ENCODE measurements around the gene WFDC6.

Gene WFDC6

DNA sequence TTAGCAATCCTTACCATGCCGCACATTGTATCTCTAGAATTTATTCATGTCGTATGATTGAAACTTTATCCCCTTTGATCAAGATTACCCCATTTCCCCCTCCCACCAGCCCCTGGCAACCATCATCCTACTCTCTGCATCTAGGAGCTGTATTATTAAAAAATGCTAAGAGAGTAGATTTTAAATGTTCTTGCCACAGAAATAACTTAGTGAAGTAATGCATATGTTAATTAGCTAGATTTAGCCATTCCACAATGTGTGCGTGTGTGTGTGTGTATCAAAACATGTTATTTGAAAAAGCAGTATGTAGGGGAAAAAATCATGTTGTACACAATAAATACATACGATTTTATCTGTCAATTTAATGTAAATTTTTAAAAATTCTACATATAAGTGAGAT, 12.0 kb downstream of the WFDC6 start:
- no peak for TF ChIP-seq PAX5 (IDR thresholded peaks at IDR 0.05; ENCODE audit: insufficient read depth, low read length, severe bottlenecking)
- no peak for TF ChIP-seq POLR2AphosphoS5 (IDR thresholded peaks at IDR 0.05; ENCODE audit: low read depth, low read length)
- no peak for TF ChIP-seq SPI1 (IDR thresholded peaks at IDR 0.05; ENCODE audit: low read depth, low read length)
- no peak for TF ChIP-seq POLR2A (IDR thresholded peaks at IDR 0.05; ENCODE audit: low read depth, low read length)
- TF ChIP-seq TAF1 (IDR thresholded peaks at IDR 0.05; ENCODE audit: low read depth, low read length), result no peak
- no peak for TF ChIP-seq POU2F2 (IDR thresholded peaks at IDR 0.05; ENCODE audit: low read depth, low read length)
- DNase-seq (ENCODE audit: insufficient read length, low spot score) (no peak), FAIRE-seq (no peak)

DNA sequence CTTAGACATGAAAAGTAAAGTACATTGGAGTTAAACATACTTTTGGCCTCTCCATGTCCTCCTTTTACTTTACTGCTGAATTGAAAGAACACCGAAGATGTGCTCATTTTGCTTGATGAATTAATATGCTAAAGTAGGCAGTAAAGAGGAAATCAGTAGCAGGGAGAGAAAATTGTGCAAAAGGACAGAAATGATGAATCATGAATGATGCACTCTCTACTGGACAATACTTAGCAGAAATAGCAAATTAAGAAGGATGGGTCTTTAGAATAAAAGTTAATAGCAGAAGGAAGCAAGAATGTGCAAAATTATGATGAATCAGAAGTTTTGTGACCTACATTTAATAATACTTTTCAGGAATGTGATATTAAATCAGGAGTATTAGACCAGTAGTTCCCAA, 15.5 kb downstream of the WFDC6 start:
- FAIRE-seq (no peak), DNase-seq (ENCODE audit: insufficient read length, low spot score) (no peak)
- TF ChIP-seq SPI1 (IDR thresholded peaks at IDR 0.05; ENCODE audit: low read depth, low read length), result no peak
- TF ChIP-seq TAF1 (IDR thresholded peaks at IDR 0.05; ENCODE audit: low read depth, low read length), result no peak
- no peak for TF ChIP-seq POU2F2 (IDR thresholded peaks at IDR 0.05; ENCODE audit: low read depth, low read length)
- TF ChIP-seq POLR2AphosphoS5 (IDR thresholded peaks at IDR 0.05; ENCODE audit: low read depth, low read length), result no peak
- no peak for TF ChIP-seq POLR2A (IDR thresholded peaks at IDR 0.05; ENCODE audit: low read depth, low read length)
- no peak for TF ChIP-seq PAX5 (IDR thresholded peaks at IDR 0.05; ENCODE audit: insufficient read depth, low read length, severe bottlenecking)

DNA sequence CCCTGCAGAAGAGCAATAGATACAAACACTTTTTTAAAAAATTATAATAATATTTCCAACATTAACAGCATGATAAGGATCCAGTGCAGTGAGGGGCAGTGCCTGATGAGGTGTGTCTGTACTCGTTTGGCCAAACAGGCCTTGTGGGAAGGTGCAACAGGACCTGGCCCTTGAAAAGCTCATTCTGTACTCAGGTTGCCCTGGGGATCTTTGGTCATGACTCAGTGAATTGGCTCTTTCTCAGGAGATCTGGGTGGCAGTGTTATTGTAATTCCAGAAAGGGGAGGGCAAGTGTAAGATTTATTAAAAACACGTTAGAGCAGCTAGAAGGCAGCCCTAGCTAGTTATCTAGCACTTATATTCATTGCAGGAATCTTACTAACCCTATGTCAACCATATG, 21.0 kb downstream of the WFDC6 start:
- FAIRE-seq (no peak), DNase-seq (ENCODE audit: insufficient read length, low spot score) (no peak)
- no peak for TF ChIP-seq PAX5 (IDR thresholded peaks at IDR 0.05; ENCODE audit: insufficient read depth, low read length, severe bottlenecking)
- TF ChIP-seq TAF1 (IDR thresholded peaks at IDR 0.05; ENCODE audit: low read depth, low read length), result no peak
- TF ChIP-seq POU2F2 (IDR thresholded peaks at IDR 0.05; ENCODE audit: low read depth, low read length), result no peak
- no peak for TF ChIP-seq POLR2A (IDR thresholded peaks at IDR 0.05; ENCODE audit: low read depth, low read length)
- no peak for TF ChIP-seq SPI1 (IDR thresholded peaks at IDR 0.05; ENCODE audit: low read depth, low read length)
- no peak for TF ChIP-seq POLR2AphosphoS5 (IDR thresholded peaks at IDR 0.05; ENCODE audit: low read depth, low read length)

DNA sequence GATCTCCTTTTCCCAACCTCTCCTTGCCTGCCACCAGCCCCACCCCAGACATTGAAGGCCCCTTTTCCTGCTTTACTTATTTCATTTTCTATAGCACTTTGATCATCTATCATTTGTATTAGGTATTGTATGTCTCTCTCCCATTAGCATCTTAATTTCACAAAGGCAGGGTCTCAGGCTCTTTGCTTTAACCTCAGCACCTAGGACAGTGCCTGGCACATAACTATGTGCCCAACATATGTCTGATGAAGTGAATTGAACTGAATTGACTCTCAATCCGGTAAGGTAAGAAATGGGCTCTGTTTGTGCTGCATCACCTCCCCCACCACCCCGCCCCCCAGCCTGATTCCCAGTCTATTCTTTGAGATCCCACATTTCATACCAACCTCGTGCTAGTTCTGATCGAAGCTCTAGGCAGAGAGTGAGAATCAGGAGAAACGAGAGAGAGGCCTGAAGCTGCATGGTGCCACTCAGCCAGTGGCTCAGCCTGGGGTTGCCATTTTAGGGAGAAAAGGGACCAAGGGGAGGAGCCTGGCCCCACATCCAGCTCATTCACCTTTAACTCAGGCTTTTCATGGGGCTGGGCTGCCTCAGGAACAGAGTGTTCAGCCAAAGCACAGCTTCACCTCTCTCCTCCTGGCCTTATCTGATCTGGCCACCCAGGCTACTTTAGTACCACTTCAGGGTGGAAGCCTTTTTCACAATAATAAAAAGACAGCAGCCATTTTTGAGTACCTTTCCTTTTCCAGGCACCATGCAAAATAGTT, 24.0 kb downstream of the WFDC6 start, which contains the start of gene SPINT3:
Gene SPINT3, minus strand, starts transcription at position 476 of the 767 bp plus-strand sequence. Its CDS starts 14 bp downstream, at position 462.
- FAIRE-seq, result no peak
- DNase-seq (ENCODE audit: insufficient read length, low spot score), result no peak
- TF ChIP-seq POLR2AphosphoS5 (IDR thresholded peaks at IDR 0.05; ENCODE audit: low read depth, low read length) (no peak), TAF1 (IDR thresholded peaks at IDR 0.05; ENCODE audit: low read depth, low read length) (no peak)

DNA sequence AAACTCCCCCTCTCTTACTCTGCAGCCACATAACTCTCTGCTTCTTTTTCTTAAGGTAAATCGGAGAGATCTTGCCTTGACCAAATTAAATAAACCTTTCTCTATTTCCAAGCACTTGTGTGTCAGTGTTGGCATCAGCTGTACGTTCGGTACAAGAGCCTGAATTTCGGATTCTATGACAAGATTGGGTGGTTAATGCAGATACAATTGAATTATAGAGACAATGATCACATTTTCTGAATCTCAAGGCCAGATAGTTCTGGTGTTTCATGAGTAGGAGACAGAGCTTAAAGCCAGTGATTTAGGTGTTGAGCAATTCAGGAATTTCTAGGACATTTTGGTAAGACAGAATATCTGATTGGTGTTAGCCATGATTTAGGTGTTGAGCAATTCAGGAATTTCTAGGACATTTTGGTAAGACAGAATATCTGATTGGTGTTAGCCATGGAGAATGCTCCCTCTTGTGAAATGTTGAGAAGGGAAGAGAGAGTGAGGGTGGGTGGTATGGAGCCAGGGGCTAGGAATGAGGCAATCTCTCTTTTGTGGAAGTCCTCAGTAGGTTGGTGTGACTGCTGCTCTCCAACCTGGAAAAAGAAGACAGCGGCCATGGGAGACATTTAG, 28.9 kb downstream of the WFDC6 start:
- DNase-seq (ENCODE audit: insufficient read length, low spot score) (no peak), FAIRE-seq (no peak)
- TF ChIP-seq PAX5 (IDR thresholded peaks at IDR 0.05; ENCODE audit: insufficient read depth, low read length, severe bottlenecking) (no peak), SPI1 (IDR thresholded peaks at IDR 0.05; ENCODE audit: low read depth, low read length) (no peak), POU2F2 (IDR thresholded peaks at IDR 0.05; ENCODE audit: low read depth, low read length) (no peak), POLR2AphosphoS5 (IDR thresholded peaks at IDR 0.05; ENCODE audit: low read depth, low read length) (no peak), TAF1 (IDR thresholded peaks at IDR 0.05; ENCODE audit: low read depth, low read length) (no peak), POLR2A (IDR thresholded peaks at IDR 0.05; ENCODE audit: low read depth, low read length) (no peak)

DNA sequence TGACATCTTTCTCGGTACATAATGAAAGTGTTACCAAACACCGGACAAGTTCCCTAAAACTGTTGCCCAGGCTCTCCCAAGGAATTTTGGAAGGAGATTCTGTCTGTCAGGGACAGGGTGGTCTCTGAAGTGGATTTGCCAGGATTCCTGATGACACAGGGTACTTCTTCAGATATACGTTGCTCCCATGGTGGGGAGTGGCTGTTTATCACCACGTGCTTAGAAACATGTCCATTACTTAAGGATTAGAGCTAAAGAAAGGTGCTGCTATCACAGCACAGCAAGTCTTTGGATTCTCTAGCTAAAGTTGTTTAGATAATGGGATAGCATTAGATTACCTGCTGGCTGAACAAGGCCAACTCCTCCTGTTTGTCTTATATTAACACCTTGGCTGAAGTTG, 30.2 kb downstream of the WFDC6 start:
- no peak for DNase-seq (ENCODE audit: insufficient read length, low spot score)
- FAIRE-seq, result no peak
- TF ChIP-seq PAX5 (IDR thresholded peaks at IDR 0.05; ENCODE audit: insufficient read depth, low read length, severe bottlenecking) (no peak), POLR2A (IDR thresholded peaks at IDR 0.05; ENCODE audit: low read depth, low read length) (no peak), SPI1 (IDR thresholded peaks at IDR 0.05; ENCODE audit: low read depth, low read length) (no peak), POLR2AphosphoS5 (IDR thresholded peaks at IDR 0.05; ENCODE audit: low read depth, low read length) (no peak), TAF1 (IDR thresholded peaks at IDR 0.05; ENCODE audit: low read depth, low read length) (no peak), POU2F2 (IDR thresholded peaks at IDR 0.05; ENCODE audit: low read depth, low read length) (no peak)

DNA sequence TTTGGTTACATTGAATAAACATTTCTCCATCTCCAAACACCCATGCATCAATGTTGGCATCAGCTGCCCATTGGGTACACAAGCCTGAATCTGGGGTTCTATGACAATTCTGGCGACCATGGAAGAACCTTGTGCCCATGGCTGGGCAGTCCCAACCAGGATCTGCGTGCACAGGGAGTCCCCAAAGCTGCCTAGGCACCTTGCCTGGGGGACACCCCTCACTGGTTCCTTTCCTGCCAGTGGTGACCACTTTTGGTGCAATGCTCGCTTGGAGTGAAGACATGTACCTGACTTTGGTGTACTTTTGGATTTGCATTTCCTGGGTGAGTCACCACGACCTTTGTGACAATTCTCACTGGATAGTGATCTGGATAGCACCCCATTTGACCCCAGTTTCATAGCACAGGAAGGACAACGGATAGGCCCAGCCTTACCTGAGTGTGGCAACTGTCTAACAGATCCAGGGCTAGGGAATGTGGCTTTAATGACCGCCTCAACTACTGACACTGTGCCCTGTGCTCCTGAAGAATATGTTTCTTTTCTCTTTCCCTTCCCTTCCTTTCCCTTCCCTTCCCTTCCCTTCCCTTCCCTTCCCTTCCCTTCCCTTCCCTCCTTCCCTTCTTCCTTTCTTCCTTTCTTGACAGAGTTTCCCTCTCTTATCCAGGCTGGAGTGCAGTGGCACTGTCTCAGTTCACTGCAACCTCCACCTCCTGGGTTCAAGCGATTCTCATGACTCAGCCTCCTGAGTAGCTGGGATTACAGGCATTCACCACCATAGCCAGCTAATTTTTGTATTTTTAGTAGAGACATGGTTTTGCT, 31.0 kb downstream of the WFDC6 start:
- no peak for FAIRE-seq
- DNase-seq (ENCODE audit: insufficient read length, low spot score), result no peak
- no peak for TF ChIP-seq PAX5 (IDR thresholded peaks at IDR 0.05; ENCODE audit: insufficient read depth, low read length, severe bottlenecking)
- TF ChIP-seq POLR2AphosphoS5 (IDR thresholded peaks at IDR 0.05; ENCODE audit: low read depth, low read length), result no peak
- no peak for TF ChIP-seq SPI1 (IDR thresholded peaks at IDR 0.05; ENCODE audit: low read depth, low read length)
- TF ChIP-seq POU2F2 (IDR thresholded peaks at IDR 0.05; ENCODE audit: low read depth, low read length), result no peak
- TF ChIP-seq POLR2A (IDR thresholded peaks at IDR 0.05; ENCODE audit: low read depth, low read length), result no peak
- TF ChIP-seq TAF1 (IDR thresholded peaks at IDR 0.05; ENCODE audit: low read depth, low read length), result no peak

DNA sequence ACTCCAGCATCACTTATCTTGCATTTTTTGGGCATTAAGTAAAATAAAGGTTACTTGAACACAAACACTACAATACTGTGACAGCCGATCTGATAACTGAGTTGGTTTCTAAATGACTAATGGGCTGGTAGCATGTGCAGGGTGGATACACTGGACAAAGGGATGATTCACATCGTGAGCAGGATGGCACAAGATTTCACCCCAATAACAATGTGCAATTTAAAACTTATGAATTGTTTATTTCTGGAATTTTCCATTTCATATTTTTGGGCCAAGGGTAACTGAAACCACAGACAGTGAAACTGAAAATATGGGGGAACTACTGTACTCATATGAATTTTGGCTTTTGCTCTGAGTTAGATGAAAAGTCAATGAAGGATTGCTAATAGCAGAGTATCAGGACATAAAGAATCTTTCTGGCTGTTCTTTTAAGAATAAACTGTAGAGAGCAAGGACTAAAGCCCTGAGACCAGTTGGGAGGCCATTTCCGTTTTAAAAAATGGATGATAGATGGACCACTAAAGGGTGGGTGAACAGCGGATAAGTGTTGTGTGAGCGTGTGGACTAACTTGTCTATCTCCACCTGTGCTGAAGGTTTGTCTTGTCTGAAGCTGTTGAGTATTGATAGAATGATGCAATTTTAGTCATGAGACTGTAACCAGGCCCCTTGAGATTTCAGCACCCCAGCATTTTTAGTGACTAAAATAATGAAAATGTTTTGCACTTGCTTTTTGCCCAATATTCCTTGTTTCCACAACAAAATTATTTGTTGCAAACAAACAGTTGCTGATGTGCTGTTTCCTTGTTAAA, 32.1 kb downstream of the WFDC6 start:
- TF ChIP-seq POLR2AphosphoS5 (IDR thresholded peaks at IDR 0.05; ENCODE audit: low read depth, low read length) (no peak), SPI1 (IDR thresholded peaks at IDR 0.05; ENCODE audit: low read depth, low read length) (no peak), POU2F2 (IDR thresholded peaks at IDR 0.05; ENCODE audit: low read depth, low read length) (no peak), PAX5 (IDR thresholded peaks at IDR 0.05; ENCODE audit: insufficient read depth, low read length, severe bottlenecking) (no peak), POLR2A (IDR thresholded peaks at IDR 0.05; ENCODE audit: low read depth, low read length) (no peak), TAF1 (IDR thresholded peaks at IDR 0.05; ENCODE audit: low read depth, low read length) (no peak)
- no peak for DNase-seq (ENCODE audit: insufficient read length, low spot score)
- FAIRE-seq, result peak; percentile 61
